PC-3 (cell line): ENCODE results near the gene FLT1. TPM values are rescaled to one million over a fixed set of nuclear protein-coding genes. Genes with fewer than 3 reads are reported as not detected.

ENCODE experiments used
- ATAC-seq: fragments of 200-7000 bp; cut with Tn5 transposase; 2 replicates; pipeline ENCODE4 v1.9.1; 2020; ENCODE audit warnings: mild to moderate bottlenecking, moderate library complexity
- BruUV-seq: library from RNA; stranded (reverse); fragments of 400-500 nt; replicated peaks from 2 replicates; lab custom pipeline; 2021; lab: Mats Ljungman, UMichigan
- CTCF ChIA-PET: fragments of 300-600 bp; sonication (Branson Sonifier 250); formaldehyde crosslinking; loops from one replicate; lab custom pipeline; 2022; ENCODE audit warnings: antibody characterized with exemption; lab: Charles Lee
- POLR2A ChIA-PET: fragments of 300-600 bp; sonication (Branson Sonifier 250); formaldehyde crosslinking; loops from one replicate; lab custom pipeline; 2022; ENCODE audit warnings: antibody characterized with exemption; ENCODE audit not compliant: unreplicated experiment; lab: Charles Lee
- DNase-seq: peaks from one replicate; pipeline ENCODE4 v3.0.0-alpha.2; 2015
- H2AFZ ChIP-seq: fragments of 300-600 bp; sonication (generic); 2 replicates; pipeline ENCODE4 v1.6.0; 2016; ENCODE audit warnings: antibody characterized with exemption, low read length
- H3F3A ChIP-seq: fragments of 300-600 bp; sonication (generic); one replicate; pipeline ENCODE4 v1.6.0; 2017; ENCODE audit warnings: antibody characterized with exemption, low read length, control low read depth, mild to moderate bottlenecking; ENCODE audit not compliant: unreplicated experiment
- H3K27ac ChIP-seq: fragments of 300-600 bp; sonication (generic); 2 replicates; pipeline ENCODE4 v1.5.1; 2016; ENCODE audit warnings: mild to moderate bottlenecking, low read length
- H3K27me3 ChIP-seq: fragments of 300-600 bp; sonication (generic); 2 replicates; pipeline ENCODE4 v1.6.1; 2016; ENCODE audit warnings: low read length, mixed read lengths
- H3K36me3 ChIP-seq: fragments of 300-600 bp; sonication (generic); 2 replicates; pipeline ENCODE4 v1.6.1; 2016; ENCODE audit warnings: low read depth, mixed run types, low read length, mixed read lengths
- H3K4me1 ChIP-seq: fragments of 300-600 bp; sonication (generic); 2 replicates; pipeline ENCODE4 v1.5.1; 2016; ENCODE audit warnings: low read length; ENCODE audit not compliant: insufficient read depth
- H3K4me2 ChIP-seq: fragments of 300-600 bp; sonication (generic); 2 replicates; pipeline ENCODE4 v1.6.0; 2016; ENCODE audit warnings: low read length
- H3K4me3 ChIP-seq: fragments of 300-600 bp; sonication (generic); 2 replicates; pipeline ENCODE4 v1.5.1; 2016; ENCODE audit warnings: mild to moderate bottlenecking, low read length, mixed read lengths
- H3K79me2 ChIP-seq: fragments of 300-600 bp; sonication (generic); 2 replicates; pipeline ENCODE4 v1.6.1; 2017; ENCODE audit warnings: low read length, mixed read lengths
- H3K9ac ChIP-seq: fragments of 300-600 bp; sonication (generic); 2 replicates; pipeline ENCODE4 v1.6.0; 2016; ENCODE audit warnings: mild to moderate bottlenecking, low read length
- H3K9me2 ChIP-seq: fragments of 300-600 bp; sonication (generic); replicated peaks from 2 replicates; pipeline ENCODE4 v1.6.1; 2016; ENCODE audit warnings: mixed run types, low read length, mixed read lengths
- H3K9me3 ChIP-seq: fragments of 300-600 bp; sonication (generic); 2 replicates; pipeline ENCODE4 v1.6.1; 2016; ENCODE audit warnings: low read length, mixed read lengths
- H4K20me1 ChIP-seq: fragments of 300-600 bp; sonication (generic); 2 replicates; pipeline ENCODE4 v1.6.1; 2016; ENCODE audit warnings: low read length, mixed read lengths
- CTCF ChIP-seq: fragments of 300-600 bp; sonication (generic); conservative IDR thresholded peaks from 2 replicates; pipeline ENCODE4 v1.5.1; 2017; ENCODE audit warnings: antibody characterized with exemption, low read depth, mild to moderate bottlenecking, low read length
- EZH2 ChIP-seq: fragments of 300-600 bp; sonication (generic); IDR thresholded peaks from one replicate; pipeline ENCODE4 v1.6.1; 2017; ENCODE audit warnings: antibody characterized with exemption, mild to moderate bottlenecking, low read length; ENCODE audit not compliant: unreplicated experiment
- EZH2phosphoT487 ChIP-seq: fragments of 300-600 bp; sonication (generic); IDR thresholded peaks from 2 replicates; pipeline ENCODE4 v1.6.1; 2018; ENCODE audit warnings: mild to moderate bottlenecking, antibody characterized with exemption, low read length, borderline replicate concordance
- intact Hi-C: fragments of 100-400 bp; cut with micrococcal nuclease; formaldehyde crosslinking; loops from 2 replicates; pipeline ENCODE4 v1.9.0; 2023
- total RNA-seq: library from RNA; depleted of rRNA; stranded (reverse); fragments of >200 nt; gene quantifications from 2 replicates; pipeline ENCODE4 v1.2.3, GENCODE V29; 2014

Gene FLT1
- total RNA-seq, 1 experiment from 2014 or later = 1.2 TPM

GRCh38 chr13:28357247-28357825, 137.6 kb downstream of the FLT1 start:
- CTCF ChIA-PET = no interaction called here
- intact Hi-C loops = no loop called here

GRCh38 chr13:28356561-28357021, 138.3 kb downstream of the FLT1 start:
- Histone ChIP-seq H3K4me3 (no peak overlapping the region), H3K9me2 (no peaks in the 10 kb centered on the region), H3K27me3 (peaks cover 20% of the 10 kb centered on the region), H3K4me2 (no peak overlapping the region), H3F3A (no peaks in the 10 kb centered on the region), H2AFZ (0 out of 2 replicates have a peak overlapping the region, but pooled peaks have one; percentile 4), H3K27ac (no peak overlapping the region), H3K9ac (no peak overlapping the region), H3K4me1 (no peaks in the 10 kb centered on the region), H3K9me3 (no peaks in the 10 kb centered on the region), H3K79me2 (no peaks in the 10 kb centered on the region), H4K20me1 (no peaks in the 10 kb centered on the region), H3K36me3 (no peaks in the 10 kb centered on the region)
- CTCF ChIA-PET = no interaction called here
- ATAC-seq (no peak), DNase-seq (no peak)
- POLR2A ChIA-PET = no interaction called here
- intact Hi-C loops = no loop called here
- TF ChIP-seq EZH2 = no peak
- no peak for TF ChIP-seq CTCF
- TF ChIP-seq EZH2phosphoT487 = no peak
- no TSS peak for BruUV-seq

More at GRCh38 chr13:28357247-28357825, 137.6 kb downstream of the FLT1 start:
- no peak overlapping the region for H3K4me2 ChIP-seq
- H3K9ac ChIP-seq = no peak overlapping the region
- peaks cover 26% of the 10 kb centered on the region for H3K27me3 ChIP-seq
- H3K36me3 ChIP-seq = no peaks in the 10 kb centered on the region
- no peak for TF ChIP-seq CTCF
- no peak for TF ChIP-seq EZH2
- no peak for TF ChIP-seq EZH2phosphoT487
- ATAC-seq = no peak
- no peaks in the 10 kb centered on the region for H3K9me3 ChIP-seq
- no peak overlapping the region for H3K27ac ChIP-seq
- no peaks in the 10 kb centered on the region for H3K4me1 ChIP-seq
- peak; percentile 5 for DNase-seq
- no TSS peak for BruUV-seq
- no peak overlapping the region for H3K4me3 ChIP-seq
- no peaks in the 10 kb centered on the region for H4K20me1 ChIP-seq
- POLR2A ChIA-PET = no interaction called here
- no peak overlapping the region for H2AFZ ChIP-seq
- H3K79me2 ChIP-seq = no peaks in the 10 kb centered on the region
- H3F3A ChIP-seq = no peaks in the 10 kb centered on the region
- H3K9me2 ChIP-seq = no peaks in the 10 kb centered on the region

GRCh38 chr13:28355822-28356371, 139.0 kb downstream of the FLT1 start:
- no TSS peak for BruUV-seq
- H3K9ac ChIP-seq = no peak overlapping the region
- H3K4me2 ChIP-seq = no peak overlapping the region
- no peaks in the 10 kb centered on the region for H3K36me3 ChIP-seq
- H3K4me1 ChIP-seq = no peaks in the 10 kb centered on the region
- no peak overlapping the region for H3K4me3 ChIP-seq
- ATAC-seq (no peak), DNase-seq (no peak)
- TF ChIP-seq EZH2 = no peak
- no peak for TF ChIP-seq EZH2phosphoT487
- no peak for TF ChIP-seq CTCF
- ChIA-PET POLR2A (no interaction called here), CTCF (no interaction called here)
- intact Hi-C loops = no loop called here
- H4K20me1 ChIP-seq = no peaks in the 10 kb centered on the region
- no peak overlapping the region for H2AFZ ChIP-seq
- no peaks in the 10 kb centered on the region for H3K9me2 ChIP-seq
- peaks cover 24% of the 10 kb centered on the region for H3K27me3 ChIP-seq
- H3K79me2 ChIP-seq = no peaks in the 10 kb centered on the region
- H3K9me3 ChIP-seq = no peaks in the 10 kb centered on the region
- H3K27ac ChIP-seq = no peak overlapping the region
- H3F3A ChIP-seq = no peaks in the 10 kb centered on the region
